GM19324 (cell line): ENCODE measurements around the gene TMEM208.

Experiments
- ATAC-seq: cut with Tn5 transposase; IDR thresholded peaks from one replicate; pipeline ENCODE4 v1.9.1; 2021; ENCODE audit warnings: mild to moderate bottlenecking, moderate library complexity; ENCODE audit not compliant: unreplicated experiment, low FRiP score

Gene TMEM208

DNA sequence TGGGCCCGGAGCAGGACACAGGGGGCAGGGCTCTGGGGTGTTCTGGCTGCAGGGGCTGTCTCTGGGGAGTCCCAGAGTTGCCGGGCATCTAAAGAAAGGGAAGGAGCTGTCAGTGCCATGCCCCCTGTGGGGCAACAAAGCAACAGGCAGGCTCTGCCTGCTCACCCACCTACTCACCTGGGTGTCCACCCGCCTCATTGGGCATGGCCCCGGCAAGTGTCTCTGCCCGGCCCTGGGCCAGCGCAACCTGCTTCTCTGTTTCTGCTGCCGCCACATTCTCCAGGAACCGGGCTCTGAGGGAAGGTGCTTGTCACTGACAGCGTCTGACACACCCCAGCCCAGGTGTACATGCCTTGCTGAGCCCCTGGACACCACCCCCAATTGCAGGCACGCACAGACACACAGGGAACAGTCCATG, 7.3 kb downstream of the TMEM208 start:
- ATAC-seq, result no peak

DNA sequence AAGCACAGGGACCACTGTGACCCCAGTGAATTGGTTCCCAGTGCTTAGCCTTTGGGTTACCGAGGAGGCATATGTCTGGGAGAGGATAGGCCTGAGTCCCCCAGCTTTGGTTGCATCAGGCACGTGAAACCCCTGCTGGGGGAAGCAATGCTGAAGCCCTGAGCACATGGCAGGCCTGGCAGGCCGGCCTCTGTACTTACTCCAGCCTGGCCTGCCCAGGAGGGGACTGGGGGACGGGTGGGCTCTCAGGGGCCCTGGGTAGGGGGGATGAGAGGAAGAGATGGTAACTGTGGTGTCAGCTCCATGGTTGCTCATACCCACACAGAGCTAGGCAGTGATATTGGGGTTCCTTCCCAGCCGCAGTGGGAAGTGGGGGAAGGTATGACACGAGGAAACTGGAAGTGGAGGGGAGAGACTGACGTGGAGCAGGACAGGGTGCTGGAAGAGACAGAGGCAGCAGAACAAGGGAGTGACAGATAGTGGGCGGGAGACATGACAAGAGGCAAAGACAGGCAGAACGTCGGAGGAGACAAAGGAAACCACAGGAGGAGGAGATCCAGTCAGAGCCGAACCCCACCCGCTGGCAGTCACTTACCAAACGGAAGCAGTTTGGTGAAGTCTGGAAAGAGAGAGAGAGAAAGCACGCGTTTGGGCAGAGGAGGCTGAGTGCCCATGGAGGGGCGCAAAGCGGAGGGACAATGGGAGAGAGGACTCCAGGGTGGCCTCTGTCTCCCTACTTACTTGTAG, 9.1 kb downstream of the TMEM208 start:
- no peak for ATAC-seq

DNA sequence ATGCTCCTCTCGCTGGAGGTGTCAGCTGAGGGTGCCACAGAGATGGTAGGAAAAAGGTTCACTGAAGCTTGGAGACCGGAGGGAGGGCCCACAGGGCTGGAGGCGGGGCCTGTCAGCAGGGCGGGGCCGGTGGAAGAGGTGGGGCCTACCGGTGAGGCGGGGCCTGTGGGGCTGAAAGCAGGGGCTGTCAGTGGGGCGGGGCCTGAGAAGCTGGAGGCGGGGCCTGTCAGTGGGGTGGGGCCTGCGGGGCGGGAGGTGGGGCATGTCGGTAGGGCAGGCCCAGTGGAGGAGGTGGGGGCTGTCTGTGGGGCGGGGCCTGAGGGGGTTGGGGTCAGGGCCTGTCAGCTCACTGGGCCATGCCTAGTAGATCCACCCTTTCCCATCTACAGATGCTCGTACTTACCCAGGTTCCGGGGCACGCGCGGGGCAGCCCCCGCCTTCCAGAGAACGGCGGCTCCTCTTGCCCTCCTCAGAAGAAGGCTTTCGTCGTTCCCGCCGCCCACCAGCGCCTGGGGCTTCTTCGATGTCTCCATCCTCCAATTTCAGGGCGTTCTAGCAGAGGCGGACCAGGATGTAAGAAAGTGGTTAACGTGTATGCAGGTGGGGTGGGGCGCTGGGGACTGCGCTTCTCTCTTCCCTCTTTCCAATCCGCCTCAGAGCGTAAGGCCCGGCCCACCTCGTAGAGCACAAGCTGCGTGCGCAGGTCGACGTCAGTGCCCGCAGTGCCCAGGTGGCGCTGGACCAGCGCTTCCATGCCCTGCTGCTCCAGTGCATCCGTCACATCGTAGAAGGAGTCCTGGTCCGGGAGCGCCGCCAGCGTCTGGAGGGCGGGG, 9.8 kb downstream of the TMEM208 start:
- ATAC-seq, result no peak

DNA sequence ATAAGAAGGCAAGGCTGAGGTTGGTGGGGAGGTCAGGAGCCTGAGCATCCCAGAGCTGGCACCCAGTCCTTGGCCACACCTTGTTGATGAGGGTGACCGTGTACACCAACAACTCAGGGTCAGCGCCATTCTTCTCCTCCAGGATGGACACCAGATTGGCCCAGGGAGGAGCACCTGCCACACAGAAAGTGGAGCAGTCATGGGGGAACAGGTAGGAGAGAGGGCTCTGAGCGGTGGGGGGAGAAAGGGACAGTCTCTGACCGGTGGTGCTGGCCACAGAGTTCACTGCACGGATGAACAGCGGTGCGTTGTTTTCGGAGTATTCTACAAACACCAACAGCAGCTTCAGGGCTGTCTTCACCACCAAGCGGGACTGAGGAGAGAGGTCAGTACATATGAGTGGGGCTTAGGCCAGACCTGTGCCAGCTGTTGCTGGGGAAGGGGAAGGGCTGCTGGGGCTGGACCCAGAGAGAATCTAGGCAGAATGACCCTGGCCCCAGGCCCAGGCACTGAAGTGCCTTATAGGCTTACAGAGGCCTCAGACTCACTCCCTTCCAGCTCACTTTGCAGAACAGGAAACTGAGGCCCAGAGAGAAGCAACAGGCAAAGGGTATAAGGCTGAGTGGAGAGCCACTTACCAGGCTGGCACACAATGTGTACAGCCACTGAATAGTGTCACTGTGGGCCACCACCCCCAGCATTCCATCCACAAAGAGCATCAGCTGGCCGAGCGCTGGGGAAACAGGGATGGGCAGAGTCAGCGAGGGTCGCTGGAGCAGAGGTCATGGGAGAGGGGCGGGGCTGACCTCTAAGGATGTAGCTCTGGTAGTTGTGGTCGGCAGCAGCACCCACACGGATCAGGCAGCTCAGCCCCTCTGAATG, 10.7 kb downstream of the TMEM208 start:
- ATAC-seq, result no peak

DNA sequence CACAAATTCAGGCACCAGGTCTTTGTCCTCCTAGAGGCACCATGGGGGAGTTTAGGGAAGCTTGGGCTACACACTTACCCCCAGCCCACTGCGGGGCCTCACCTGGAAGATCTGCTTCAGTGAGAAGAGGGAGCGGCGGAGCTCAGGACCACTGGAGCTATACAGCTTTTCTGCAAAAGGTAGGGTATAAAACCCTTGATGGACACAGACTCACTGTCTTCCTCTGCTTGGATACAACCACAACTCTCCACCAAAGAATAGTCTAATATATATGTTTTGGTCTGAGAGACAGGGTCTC, 11.3 kb downstream of the TMEM208 start:
- ATAC-seq, result no peak

DNA sequence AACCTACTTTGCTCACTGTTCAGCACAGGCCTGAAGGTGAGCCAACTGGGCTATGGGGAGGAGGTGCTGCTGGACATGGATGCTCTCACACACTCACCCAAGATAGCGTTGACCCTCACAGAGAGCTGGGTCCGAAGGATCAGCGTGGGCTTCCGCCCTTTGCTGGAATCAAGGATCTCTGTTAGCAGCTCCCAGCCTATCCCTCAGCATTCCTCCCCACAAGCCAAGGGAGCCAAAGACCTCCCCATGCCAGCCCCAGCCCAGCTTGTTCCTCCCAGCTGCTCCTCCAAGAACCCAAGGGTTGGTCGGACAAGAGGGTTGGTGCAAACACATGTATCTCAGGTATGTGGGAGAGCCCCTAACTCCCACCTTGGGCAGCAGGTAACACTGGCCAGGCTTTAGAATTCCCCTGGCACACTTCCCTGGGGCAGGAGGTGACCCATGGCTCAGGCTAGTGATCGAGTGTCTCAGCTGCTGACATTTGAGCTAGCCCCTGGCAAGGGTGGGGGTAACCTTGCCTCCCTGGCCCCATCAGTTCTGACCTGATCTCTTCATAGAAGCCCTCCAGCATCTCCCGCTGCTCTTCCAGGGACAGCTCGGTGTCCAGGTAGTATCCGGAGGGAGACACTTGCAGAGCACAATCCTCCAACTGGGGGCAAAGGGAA, 12.0 kb downstream of the TMEM208 start:
- no peak for ATAC-seq

DNA sequence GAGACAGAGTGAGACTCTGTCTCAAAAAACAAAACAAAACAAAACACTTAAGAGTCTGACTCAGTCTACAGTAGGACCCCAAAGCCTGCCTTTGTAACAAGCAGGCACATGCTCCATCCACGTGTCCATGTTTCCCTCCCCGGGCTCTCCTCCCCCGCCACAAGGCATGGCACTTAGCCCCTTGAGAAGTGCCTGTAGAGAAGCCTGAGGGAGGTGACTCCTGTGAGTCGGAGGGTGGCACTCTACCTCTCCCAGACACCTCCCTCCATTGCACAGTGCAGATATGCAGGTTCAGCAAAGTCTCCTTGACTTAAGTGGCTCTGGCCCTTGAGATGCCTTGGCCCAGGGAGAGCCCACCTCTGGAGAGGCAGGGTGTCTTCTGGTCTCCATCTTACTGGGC, 13.6 kb downstream of the TMEM208 start:
- ATAC-seq, result no peak

DNA sequence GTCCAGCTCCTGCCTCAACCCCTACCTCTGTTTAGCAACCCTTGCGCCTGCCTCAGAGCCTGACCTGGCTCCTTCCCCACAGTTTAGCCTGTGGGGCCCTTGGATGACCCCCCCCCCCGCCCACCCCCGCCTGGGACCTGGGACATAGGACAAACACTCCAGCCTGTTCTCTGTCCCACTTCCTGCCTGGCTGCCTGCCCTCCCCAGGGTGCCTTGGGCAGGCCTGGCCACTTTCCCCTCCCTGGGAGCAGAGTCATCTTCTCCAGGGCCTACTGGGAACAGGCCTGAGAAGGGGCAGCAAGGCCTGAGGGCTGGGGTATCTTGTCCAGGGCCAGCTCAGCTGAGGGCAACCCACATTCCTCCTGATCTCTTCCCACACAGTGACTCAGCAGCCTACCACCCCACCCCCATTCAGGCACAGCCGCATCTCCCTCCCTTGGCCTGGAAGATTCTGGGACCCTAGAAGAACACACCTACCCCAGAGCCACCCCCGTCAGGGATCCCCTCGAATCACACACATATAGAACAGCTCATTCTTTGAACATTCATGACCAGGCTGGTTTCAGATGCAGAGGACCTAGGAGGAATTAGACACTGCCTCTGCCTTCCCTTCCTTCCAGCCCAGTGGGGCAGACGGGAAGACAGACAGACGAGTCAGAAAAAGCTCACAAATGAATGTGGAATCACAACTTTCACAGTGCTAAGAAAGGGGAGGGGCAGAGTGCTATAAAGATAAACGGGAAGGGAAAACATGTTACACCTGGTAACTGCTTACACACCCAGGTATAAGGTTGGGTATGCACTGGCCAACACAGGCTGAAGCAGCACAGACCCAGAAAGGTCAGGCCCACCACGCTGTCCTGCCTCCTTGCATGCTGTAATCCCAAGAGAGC, 14.3 kb downstream of the TMEM208 start:
- no peak for ATAC-seq

DNA sequence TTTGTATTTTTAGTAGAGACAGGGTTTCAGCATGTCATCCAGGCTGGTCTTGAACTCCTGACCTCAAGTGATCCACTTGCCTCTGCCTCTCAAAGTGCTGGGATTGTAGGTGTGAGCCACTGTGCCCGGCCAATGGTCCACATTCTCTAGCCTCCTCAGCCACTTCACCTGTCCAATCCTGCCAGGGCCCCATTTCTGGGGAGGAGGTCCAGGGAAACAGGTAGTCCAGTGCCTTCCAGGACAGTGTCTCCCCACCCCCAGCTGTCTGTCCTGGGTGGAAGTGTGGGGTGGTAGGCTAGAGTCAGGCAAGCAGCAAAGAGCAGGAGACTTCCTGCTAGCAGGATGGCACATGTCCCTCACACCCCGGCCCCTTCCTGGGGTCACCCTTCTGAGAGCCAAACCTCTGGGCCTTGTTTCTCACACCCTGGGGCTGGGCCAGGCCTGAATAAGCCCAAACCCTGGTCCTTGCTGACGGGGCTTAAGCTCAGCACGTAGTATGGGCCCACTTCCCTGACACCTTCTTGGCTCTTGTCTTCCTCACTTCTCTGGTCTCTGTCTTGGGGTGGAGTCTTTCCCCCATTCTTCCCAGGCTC, 15.3 kb downstream of the TMEM208 start:
- ATAC-seq, result no peak

DNA sequence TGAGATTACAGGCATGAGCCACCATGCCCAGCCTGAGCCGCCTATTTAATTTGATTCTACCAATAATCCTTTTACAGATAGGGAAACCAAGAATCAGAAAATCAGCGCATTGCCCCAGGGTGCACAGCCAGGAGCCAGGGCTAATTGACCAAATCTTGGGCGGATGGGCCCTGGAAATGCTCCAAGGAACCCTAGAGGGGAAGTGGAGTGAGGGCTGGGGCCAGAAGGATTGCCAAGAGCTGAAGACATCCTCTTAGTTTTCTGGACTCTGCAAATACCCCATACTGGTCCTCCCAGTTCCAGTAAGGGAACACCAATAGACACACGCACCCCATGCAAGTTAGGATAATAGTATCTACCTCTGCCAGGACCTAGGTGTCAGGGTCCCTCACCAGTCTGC, 16.6 kb downstream of the TMEM208 start:
- no peak for ATAC-seq

DNA sequence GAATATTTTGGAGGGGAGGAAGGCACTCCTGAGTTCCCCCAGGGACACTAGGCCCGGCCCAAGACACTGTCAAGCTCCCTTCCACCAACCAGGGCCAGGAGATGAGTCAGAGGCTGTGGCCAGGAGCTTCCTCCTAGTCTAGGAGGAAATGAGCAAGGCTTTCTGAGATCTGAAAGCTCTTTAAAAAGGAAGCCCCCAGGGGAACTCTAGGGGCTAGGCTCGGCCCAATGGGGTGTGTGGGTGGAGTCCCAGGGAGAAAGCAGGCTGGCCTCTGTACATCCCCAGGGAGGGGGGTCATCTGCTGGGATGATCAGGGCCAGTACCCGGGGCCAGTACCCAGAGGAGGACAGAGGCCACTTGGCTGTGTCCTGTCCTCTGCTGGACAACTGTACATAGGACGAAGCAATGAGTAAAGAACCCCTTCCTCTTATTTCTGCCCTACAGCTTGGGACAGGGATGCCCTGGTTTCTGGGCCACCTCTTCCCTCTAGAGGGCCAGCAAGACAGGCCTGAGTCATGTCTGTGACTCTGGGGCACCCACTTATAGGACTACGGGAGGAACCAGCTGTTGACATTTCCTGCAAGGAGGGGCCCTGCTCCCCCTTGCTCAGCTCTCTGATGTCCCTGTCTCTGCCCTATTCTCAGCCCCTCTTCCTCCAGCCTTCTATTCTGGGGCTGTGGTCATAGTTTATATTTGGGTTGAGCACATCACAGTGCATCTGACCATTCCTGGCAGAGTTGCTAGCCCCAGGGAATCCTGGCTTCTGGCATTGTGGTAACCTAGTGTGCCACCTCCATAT, 17.7 kb downstream of the TMEM208 start:
- peak; percentile 32 for ATAC-seq

DNA sequence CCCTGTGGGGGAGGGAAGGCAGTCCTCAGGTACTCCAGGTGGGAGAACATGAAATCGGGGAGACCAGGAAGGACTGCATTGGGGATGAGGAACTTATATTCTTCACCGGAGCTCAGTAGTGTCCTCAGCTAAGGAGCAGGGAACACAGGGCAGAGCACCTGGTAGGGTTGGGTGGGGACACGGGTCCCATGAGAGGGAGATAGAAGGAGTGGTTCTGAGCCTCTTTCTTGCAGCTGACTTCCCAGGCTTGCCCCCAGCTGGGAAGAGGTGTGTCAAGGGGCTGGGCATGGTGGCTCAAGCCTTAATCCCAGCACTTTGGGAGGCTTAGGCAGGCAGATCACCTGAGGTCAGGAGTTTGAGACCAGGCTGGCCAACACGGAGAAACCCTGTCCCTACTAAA, 18.3 kb downstream of the TMEM208 start:
- no peak for ATAC-seq

DNA sequence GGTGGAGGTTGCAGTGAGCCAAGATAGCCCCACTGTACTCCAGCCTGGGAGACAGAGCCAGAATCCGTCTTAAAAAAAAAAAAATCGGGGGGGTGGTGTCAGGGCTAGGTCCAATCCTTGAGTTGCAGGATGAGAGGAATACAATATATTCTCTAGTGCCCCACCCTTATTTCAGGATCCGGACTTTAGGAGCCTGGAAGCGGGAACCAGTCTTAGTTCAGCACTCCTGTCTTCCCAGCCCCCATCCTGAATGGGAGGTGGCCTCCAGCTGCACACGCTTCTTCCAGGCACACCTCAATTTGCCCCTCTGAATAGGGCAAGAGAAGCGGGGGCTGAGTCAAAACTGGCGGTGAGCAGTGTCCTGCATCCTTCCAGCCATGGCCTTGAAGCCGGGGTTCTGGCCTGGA, 18.7 kb downstream of the TMEM208 start:
- ATAC-seq, result no peak

DNA sequence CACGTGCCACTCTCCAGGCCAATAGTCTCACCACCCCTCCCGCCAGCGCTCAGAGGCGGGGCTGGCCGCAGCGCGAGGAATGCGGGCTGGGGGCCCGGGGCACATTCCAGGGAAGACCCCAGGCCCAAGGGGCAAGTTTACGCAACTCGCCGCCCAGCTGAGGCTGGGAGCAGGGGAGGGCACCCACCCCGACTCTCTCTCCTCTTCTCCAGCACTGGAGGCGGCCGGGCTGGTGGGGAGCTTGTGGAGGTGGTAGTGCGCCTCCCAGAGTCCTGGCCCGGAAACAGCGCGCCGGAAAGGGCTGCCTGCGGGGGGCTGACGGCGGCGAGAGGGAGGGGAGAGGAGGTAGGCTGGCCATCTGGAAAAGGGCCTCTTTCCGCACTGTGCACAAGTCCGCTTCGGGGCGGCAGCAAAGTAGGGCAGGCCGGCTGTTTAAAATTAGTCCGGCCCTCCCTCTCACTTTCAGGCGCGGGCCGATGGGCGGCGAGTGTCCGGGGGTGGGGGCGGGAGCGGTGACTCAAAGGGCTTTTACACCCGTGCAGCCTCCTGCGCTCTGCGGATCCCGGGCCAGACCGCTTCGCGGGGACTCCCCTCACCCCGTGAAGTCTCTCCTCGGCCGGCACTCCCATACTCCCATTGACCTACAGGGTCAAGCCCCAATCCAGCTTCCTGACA, 19.3 kb downstream of the TMEM208 start:
- ATAC-seq, result peak; percentile 26

DNA sequence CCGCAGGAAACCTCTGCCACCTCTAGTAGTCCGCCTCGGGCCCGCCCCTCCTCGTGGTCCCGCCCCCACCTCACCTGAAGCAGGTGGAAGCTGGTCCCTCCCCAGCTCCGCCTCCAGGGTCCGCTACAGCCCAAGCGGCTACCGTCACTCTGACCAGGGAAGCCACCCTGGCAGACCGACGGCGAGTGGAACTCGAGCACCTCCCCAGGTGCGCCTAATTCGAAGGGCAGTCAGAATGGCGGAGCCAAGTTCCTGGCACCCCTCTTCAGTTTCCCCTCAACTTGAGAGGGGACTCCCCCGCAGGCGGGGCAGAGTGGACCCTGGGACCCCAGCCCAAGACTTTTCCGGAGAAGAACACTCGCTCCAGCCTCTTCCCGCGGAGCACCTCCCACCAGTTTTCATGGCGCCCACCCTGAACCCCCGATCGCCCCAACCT, 19.8 kb downstream of the TMEM208 start:
- ATAC-seq, result peak; percentile 10

DNA sequence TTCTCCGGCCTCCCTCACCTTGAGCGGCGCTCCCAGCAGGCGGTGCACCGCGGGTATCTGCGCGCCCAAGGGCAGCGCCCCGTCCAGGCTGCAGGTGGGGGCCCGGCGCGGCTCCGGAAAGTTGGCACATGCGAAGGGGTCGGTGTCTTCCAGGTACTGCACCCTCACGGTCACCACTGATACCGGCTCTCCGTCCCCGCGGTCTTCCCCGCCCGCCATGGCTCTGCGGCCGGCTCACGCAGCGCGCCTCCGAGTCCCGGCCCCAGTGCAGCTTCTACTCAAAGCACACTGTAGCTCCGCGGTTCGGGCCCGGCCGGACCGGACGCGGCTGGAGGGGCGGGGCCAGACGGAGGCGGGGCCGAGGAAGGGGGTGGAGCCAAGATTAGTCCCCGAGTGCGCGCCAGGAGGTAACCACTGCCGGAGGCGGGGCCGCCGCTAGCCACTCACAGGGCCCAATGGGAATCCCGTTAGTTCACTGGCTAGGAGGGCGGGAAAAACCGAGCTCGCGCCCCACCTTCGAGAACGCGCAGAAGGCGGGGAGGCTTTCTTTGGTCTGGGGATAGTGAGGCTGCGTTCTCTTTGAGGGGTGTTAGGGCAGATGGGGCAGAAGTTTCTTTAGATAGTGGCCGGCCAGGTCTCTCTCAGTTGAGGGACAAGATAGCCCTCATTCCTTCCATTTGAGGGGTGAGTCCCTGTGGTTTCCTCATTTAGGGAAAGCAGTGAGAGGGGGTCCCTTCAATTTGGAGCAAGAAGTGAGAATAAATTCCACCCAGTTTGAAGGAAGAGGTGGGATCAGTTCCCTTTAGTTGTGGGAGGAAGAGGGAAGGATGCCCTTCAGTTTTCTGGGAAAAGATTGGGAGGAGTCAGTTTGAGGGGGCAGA, 20.5 kb downstream of the TMEM208 start, which contains the start of gene FHOD1:
TSS of gene FHOD1 (minus strand) at position 290 of the 881 bp plus-strand sequence. CDS start at position 219, 71 bp downstream.
- ATAC-seq, result peak; percentile 66

DNA sequence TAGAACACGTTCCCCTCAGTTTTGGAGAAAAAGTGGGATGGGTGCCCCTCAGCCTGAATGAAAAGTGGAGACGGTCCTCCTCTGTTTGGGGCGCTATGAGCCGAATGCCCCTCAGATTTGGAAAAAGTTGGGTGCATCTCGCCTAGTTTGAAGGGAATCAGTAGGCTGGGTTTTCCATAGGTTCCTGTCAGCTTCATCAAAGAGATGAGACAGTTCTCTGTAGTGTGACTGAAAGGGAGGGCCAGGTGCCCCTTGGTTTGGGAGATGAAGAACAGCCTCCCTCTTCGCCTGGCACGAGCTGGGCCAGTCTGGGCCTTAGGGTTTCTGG, 21.1 kb downstream of the TMEM208 start:
- ATAC-seq, result no peak
